Left forelimb (tissue), 1 donor: ENCODE results near the gene USP49.
A peak's percentile ranks its signal among the peaks of the same experiment; 100 is the strongest.

Experiments used
- DNase-seq: peaks from one replicate; pipeline ENCODE4 v3.0.0-alpha.2; 2018; ENCODE audit warnings: low spot score

USP49 gene

DNA sequence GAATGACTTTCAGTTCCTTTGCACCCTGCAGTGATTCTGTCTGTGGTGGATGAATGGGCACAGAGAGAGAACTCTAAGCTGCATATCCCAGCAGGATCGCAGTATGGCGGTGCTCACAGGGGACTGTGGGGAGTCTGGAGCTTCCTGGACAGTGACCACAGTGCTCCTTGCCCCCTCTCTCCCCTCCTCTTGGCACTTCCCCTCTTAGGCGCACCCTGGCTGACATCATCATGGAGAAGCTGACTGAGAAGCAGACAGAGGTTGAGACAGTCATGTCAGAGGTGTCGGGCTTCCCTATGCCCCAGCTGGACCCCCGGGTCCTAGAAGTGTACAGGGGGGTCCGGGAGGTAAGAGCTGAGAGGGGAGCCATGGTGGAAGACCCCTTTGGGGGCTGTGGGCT lies 34.7 kb upstream of the USP49 start:
- no peak for DNase-seq

GRCh38 chr6:41927253-41927652 lies 32.1 kb upstream of the USP49 start:
- no peak for DNase-seq

GRCh38 chr6:41922154-41922553 lies 27.0 kb upstream of the USP49 start:
- DNase-seq = no peak

GRCh38 chr6:41921712-41921998 lies 26.5 kb upstream of the USP49 start:
- no peak for DNase-seq

- DNase-seq = peak; percentile 97
Measured at GRCh38 chr6:41920921-41921711, 25.9 kb upstream of the USP49 start, which contains the start of the genes BYSL and MED20. TSS of gene BYSL (plus strand) at chr6:41921499. CDS start at chr6:41921563, 64 bp downstream. TSS of gene MED20 (minus strand) at chr6:41921139. CDS start at chr6:41921018, 121 bp downstream.

GRCh38 chr6:41917528-41917927 lies 22.4 kb upstream of the USP49 start:
- DNase-seq = no peak

DNA sequence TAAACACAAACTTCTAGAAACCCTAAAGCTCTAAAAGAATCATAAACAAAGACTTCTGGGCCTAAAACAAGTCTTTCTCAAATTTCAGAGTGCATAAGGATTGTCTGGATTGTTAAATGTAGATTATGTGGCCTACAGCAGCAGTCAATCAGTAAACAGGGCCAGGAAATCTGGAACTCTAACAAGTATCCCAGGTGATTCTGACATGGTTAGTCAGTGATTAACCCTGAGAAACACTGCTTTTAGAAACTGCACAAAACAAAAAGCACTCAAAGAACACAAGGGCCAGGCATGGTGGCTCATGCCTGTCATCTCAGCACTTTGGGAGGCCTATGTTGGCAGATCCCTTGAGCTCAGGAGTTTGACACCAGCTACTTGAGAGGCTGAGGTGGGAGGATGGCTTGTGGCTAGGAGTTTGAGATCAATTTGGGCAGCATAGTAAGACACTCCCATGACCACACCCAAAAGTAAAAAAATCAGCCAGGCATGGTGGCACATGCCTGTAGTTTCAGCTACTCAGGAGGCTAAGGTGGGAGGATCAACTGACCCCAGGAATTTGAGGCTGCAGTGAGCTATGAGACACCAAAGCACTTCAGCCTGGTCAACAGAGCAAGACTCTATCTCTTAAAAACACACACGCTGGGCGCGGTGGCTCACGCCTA lies 19.8 kb upstream of the USP49 start:
- no peak for DNase-seq

DNA sequence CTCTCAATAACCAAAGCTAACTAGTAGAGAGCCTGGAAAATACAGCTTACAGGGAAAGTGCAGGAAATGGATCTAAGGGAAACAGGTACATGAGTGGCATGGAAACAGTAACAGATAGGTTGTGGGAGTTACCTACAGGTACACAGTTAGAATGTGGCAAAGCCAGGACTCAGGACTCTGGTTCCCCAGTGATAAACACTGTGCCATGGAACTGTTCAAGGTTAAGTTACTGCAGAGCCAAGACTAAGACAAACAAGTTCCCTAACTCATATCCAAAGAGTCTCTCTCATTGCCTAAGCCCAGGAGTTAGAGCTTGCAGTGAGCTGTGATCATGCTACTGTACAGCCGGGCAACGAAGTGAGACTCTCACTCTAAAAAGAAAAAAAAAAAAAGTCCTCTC lies 19.2 kb upstream of the USP49 start:
- no peak for DNase-seq

- DNase-seq = no peak
Measured at GRCh38 chr6:41909727-41910126, 14.6 kb upstream of the USP49 start.

- no peak for DNase-seq
Measured at GRCh38 chr6:41901882-41902519, 6.8 kb upstream of the USP49 start.

DNA sequence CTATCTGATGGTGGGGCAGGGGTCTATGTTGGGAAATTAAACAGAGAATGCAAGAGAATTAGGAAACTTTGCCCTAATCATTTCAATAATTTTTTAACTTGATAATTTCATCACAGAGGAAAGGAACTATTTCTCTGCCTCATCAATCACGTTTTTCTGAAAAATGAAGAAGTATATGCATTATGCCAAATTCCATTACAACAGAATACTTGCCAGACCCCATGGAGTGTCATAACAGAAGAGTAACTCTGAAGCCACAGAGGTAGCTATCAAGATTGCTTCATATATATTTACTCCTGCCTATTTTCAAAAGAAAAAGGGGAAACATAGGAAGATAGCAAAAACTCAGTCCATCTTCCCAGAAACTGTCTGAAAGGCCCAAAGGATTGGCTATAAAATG lies 5.7 kb upstream of the USP49 start:
- no peak for DNase-seq

- no peak for DNase-seq
Measured at GRCh38 chr6:41896281-41896680, 1.1 kb upstream of the USP49 start.

- DNase-seq = no peak
Measured at GRCh38 chr6:41894366-41895299, 542 bp downstream of the USP49 start.

- DNase-seq = no peak
Measured at GRCh38 chr6:41892921-41893564, 2.1 kb downstream of the USP49 start.

DNA sequence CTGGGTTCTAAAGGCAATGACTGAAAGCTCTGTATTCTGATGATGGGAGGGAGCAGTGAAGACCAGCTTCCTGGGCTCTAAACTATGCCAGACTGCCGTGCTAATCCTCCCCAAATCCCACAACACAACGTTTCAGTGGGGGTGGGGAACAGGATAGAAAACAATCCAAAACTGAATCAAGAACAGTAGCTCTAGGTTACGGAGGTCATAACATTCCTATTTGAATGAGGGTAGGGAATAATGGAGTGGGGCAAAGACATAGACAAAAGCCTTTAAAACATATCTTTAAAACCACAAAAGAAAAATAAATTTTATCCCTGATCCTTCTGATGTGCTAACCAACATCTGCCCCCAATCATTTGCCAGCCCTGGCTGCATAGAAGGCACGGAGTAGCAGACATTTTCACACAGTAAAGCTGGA lies 7.8 kb downstream of the USP49 start:
- no peak for DNase-seq

- no peak for DNase-seq
Measured at GRCh38 chr6:41885930-41886329, 9.2 kb downstream of the USP49 start.

GRCh38 chr6:41884957-41885356 lies 10.2 kb downstream of the USP49 start:
- no peak for DNase-seq

DNA sequence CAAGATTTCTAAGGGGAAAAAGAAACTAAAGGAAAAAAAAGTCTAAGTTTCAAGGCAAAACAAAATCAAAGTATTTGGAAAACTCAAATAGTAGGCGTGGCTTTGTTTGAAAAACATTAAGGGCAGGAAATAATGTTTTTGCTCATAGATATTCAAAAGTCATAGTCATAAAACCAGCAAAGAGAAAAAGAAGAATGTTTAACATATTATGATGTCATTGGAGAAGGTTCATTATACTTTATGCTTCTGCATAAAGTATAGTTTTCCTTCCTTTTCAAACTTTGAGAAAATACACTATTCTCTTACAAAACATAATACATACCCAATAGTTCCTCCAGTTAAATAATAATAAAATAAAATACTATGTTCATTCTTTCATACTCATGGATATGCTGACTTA lies 13.7 kb downstream of the USP49 start:
- no peak for DNase-seq

DNA sequence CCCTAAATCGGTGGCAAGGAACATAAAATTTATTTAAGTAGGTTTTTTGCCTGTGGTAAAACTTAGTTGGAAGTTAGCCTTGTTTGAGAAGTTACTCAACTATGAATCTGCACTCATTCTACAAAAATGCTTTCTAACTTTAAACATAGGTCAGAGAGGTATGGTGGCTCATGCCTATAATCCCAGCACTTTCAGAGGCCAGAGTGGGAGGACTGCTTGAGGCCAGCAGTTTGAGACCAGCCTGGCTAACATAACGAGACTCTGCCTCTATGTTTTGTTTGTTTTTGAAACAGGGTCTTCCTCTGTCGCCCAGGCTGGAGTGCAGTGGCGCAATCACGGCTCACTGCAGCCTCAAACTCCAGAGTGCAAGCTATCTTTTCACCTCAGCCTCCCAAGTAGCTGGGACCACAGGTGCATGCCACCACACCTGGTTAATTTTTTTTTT lies 16.2 kb downstream of the USP49 start:
- DNase-seq = no peak

- DNase-seq = no peak
Measured at GRCh38 chr6:41878246-41878645, 16.9 kb downstream of the USP49 start.

DNA sequence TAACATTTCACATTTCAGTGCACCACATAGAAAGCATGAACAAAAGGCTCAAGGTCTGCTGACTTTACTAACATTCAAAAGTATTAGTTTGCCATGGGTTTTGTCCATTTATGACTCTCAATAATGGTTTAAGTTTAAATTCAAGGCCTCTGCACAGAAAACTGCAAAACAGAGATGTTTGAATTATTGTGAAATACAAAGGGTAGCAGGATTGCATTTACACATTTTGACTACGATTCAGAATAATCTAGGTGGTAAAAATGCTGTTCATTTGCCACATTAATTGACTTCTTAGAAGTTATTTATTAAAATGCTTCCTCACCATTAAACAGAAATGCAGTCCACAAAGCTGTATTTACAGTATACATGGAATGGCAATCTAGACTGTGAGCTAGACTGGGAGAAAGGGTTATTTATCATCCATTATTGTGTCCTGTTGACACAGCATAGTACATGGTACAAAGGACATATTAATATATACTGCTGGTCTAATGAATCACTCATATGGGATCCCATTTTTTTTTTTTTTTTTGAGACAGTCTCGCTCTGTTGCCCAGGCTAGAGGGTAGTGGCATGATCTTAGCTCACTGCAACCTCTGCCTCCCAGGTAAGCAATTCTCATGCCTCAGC lies 18.0 kb downstream of the USP49 start:
- no peak for DNase-seq
